GM04503 (cell line): ENCODE results near the gene TUBA4B.
"Not testable (repeated sequence)": the region's sequence is repeated elsewhere in the genome, so short reads cannot be mapped to it uniquely, and the experiment has no call there.

Source experiments
- DNase-seq: peaks from one replicate; pipeline ENCODE4 v3.0.0-alpha.2; 2012; ENCODE audit warnings: low read depth

Gene TUBA4B

DNA sequence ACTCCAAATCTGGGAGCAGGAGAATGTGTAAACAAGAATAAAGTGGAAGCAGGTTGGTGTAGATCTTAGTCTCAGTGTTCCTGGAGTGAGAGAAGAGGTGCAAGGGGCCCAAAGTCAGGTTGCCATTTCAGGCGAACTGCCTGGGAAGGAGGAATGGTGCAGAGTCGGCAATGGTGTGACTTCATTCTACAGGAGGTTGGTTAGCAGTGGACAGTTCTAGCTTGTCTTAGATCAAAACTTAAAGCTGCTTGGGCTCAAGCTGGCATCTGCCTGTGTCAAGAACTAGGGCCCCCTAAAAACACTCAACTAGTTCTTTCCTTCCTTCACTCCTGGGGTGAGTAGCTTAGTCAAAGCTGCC lies 4.2 kb upstream of the TUBA4B start:
- DNase-seq = no peak

DNA sequence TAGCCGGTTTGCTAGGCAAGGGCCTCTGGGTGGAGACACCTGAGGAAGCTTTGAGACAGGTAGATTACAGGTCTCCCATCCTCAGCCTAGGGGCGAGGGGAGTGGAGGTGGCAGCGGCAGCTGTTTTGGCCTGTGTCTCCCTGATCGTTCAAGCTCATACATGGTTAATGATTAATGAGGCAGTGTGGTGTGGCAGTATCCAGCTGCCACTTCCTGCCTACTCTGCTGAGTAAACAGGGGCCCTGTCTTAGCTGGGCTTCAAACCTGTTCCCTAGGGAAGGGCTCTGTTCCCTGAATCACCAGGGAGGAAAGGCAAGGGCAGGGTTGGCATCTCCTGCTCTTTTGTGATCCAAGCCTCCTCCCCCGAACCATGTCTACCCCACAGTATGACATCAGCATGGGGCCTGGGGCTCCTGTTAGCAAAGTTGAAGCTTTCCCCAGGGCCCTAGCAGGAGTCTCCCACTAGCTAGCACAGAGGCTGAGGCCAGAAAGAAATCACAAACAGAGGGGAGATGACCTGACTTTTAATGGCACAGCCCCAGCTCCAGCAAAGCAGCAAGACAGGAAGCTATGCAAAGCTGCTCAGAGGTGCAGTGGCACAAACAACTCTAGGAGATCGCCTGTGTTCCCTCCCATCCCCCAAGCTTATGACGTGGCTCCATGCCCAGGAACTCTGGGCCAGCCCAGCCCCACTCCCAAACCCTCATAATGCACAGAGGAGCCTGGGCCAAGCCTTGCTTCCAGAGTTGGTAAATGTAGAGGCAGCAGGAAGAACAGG lies 3.7 kb upstream of the TUBA4B start:
- peak; percentile 54 for DNase-seq

- no peak for DNase-seq
These were observed 2.8 kb upstream of the TUBA4B start for GRCh38 chr2:219250049-219250781.

DNA sequence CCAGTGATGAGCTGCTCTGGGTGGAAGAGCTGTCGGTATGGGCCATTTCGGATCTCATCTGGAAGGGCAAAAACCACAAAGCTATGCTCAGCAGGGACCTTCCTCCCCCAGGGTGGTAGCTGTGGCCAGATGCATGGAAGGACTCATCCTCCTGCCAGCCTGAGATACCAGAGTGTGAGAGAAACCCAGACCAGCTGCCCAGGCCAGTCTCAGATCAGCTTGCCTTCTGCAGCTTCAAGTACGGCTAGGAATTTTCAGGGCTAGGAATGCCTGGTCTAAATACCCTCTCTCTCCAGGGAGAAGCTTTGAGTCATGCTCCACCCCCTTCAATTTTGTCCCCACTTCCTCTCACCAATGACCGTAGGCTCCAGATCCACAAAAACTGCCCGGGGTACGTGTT lies 1.4 kb upstream of the TUBA4B start:
- no peak for DNase-seq

DNA sequence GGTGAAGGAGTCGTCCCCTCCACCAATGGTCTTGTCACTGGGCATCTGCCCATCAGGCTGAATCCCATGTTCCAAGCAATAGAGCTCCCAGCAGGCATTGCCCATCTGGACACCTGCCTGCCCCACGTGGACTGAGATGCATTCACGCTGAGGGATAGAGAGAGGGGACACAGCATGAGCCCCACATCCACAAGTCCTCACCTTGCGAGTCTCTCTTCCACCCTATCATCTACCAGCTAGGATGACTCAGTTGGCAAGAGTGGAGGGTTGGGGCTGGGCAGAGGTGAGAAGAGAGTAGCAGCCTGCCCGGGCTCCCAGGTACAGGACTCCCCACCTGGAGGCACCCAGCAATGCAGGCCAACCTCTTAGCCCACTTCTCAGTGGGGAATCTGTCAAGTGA lies 959 bp upstream of the TUBA4B start:
- DNase-seq = no peak

- DNase-seq = no peak
These were observed 508 bp upstream of the TUBA4B start for GRCh38 chr2:219252570-219252899.

DNA sequence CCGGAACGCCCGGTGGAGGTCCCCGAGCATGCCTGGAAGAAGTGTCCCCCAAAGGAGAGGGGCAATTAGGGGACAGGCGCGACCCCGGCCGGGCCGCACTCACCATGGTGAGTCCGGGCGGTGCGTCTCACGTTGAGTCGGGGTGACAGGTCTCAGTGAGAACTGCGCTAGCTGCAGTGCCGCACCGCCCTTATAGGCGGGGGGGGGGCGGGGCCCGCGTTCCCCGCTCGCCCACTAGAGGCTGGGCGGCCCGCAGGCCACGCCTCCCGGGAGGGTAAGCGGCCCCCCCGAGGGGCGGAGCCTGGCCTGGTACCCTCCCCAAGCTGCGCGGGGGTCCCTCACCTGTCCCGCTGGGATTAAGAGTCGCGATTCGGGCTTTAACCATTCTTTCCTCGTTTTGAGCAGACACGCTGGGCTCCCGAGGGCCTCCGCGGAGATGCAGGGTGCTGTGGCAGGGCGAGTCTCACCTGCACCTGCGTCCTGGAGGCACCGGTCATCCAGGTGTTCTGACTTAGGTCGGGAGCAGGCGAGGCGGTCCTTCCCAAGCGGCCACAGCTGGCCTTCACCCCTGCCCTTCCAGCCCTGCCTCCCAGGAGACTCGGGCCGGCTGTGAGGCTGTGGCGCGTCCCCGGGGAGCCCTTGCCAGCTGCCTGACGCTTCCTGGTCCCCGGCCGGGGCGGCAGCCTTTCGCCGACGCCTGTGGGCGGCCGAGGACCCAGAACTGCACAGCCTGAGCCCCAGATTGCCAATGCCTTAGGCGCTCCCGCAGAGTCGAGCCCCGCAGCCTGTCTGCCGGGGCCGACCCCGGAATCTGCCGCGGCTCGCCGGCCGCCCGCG lies 928 bp downstream of the TUBA4B start, which contains the start of gene TUBA4A:
TUBA4A (minus strand) TSS at position 166 of the 837 bp plus-strand sequence; CDS start at position 106, 60 bp downstream.
- no peak for DNase-seq

GRCh38 chr2:219254590-219255201 lies 1.7 kb downstream of the TUBA4B start:
- no peak for DNase-seq

- DNase-seq = not testable (repeated sequence)
These were observed 5.9 kb downstream of the TUBA4B start for GRCh38 chr2:219258942-219259341.

DNA sequence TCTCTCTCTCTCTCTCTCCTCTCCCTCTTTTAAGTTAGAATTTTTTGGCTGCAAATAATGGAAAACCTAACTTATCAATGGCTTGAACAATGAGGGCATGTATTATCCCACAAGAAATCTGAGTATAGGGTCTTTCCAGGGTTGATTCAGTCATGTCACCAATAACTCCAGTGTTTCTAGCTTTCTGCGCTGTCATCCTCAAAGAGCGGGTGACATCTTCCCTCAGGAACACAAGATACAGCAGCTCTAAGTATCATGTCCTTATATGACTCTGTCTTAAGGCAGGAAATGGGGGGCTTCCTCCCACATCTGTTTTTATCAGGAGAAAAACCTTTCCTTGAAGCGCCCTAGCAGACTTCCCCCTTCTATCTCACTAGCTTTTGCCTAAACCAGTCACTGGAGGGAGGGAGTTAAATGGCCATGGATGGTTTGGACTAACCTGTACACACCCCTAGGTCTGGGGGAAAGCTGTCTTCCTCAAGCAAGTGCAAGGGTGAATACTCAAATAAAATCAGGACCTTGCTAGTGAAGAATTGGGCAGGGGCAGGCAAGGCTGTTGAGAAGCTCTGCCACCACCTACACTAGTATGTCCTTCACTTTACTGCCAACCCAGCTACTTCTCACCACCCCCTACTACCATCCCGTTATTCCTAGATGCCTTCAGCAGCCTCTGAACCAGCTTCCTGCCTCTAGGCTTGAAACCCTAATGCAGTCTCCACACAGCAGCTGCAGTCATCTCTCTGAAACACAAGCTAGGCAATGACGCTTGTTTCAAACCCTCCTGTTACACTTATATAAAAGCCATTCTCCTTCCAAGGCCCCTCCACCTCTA lies 8.2 kb downstream of the TUBA4B start:
- no peak for DNase-seq

GRCh38 chr2:219266232-219266631 lies 13.2 kb downstream of the TUBA4B start:
- DNase-seq = no peak

- no peak for DNase-seq
These were observed 13.8 kb downstream of the TUBA4B start for GRCh38 chr2:219266886-219267285.

DNA sequence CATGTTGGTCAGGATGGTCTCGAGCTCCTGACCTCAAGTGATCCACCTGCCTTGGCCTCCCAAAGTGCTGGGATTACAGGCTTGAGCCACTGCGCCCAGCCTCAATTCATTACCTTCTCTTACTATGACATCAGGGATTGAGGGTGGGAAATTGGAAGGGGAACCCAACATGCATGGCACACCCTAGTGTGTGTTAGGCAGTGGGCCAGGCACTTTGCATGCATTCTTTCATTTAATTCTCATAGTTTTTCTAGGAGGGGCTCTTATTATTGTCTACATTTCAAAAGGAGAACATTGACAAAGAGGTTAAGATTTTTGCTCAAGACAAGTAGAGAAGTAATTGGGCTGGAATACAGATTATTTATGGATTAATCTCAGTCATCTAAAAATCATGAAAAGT lies 15.3 kb downstream of the TUBA4B start:
- DNase-seq = no peak

DNA sequence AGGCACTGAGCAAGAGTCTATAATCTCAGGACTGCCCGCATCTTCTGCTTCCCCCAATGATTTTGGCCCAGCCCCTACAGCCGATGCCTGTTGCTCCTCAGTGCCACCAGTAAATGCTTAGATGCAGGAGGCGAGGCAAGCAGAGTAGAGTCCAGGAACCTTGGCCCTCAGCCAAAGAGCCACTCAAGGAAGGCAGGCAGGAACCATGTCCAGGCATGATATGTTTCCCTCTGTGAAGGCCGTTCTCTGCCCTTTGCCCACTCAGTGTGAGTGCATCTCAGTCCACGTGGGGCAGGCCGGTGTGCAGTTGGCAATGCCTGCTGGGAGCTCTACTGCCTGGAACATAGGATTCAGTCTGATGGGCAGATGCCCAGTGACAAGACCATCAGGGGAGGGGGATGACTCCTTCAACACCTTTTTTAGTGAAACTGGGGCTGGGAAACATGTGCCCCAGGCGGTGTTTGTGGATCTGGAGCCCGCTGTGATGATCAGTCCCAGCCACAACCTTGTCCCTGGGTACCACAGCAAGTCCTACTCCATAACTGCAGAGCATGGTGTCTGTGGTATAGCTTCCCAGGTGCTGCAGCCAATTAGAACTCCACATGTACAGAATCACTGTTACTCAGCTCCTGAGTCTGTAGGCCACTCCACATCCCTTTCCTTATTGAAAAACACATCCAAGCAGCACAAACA lies 16.5 kb downstream of the TUBA4B start:
- no peak for DNase-seq

DNA sequence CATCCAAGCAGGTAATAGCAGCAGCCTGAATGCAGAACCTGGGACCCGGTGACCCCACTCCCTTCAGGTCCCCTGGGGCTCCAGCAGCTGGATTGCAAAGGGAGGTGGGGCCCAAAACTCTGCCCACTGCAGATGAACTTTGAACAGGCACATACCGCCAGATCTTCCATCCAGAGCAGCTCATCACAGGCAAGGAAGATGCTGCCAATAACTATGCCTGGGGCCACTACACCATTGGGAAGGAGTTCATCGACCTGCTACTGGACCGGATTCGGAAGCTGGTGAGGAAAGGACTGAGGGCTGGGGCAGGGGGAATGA lies 17.0 kb downstream of the TUBA4B start:
- no peak for DNase-seq

GRCh38 chr2:219271021-219271420 lies 18.0 kb downstream of the TUBA4B start:
- no peak for DNase-seq

- DNase-seq = no peak
These were observed 19.3 kb downstream of the TUBA4B start for GRCh38 chr2:219272356-219272755.

DNA sequence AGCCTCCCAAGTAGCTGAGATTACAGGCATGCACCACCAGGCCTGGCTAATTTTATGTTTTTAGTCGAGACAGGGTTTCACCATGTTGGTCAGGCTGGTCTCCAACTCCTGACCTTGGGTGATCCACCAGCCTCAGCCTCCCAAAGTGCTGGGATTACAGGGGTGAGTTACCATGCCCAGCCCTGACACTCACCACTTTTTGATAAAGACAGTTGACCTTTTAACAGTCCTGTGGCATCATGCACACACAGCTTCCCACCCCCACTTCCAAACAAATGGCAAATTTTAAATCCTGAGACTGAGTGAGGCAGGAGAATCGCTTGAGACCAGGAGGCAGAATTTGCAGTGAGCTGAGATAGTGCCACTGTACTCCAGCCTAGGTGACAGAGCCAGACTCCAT lies 20.0 kb downstream of the TUBA4B start:
- no peak for DNase-seq

- DNase-seq = no peak
These were observed 20.9 kb downstream of the TUBA4B start for GRCh38 chr2:219273937-219274336.

- peak; percentile 77 for DNase-seq
These were observed 21.4 kb downstream of the TUBA4B start for GRCh38 chr2:219274361-219274921.
